ENCODE results near the gene CLIC3. TPM values are rescaled to one million over a fixed set of nuclear protein-coding genes. Genes with fewer than 3 reads are reported as not detected.

The CLIC3 gene
- total RNA-seq, 1 experiment from 2014 or later, result 6.2 TPM

GRCh38 chr9:137001857-137002645 lies 5.7 kb upstream of the CLIC3 start:
- DNase-seq (ENCODE audit: low read depth, low spot score) (no peak), ATAC-seq (no peak)
- Histone ChIP-seq H3K27me3 (ENCODE audit: control insufficient read depth, insufficient read depth, low read length) (no peaks in the 10 kb centered on the region), H3K4me1 (ENCODE audit: control insufficient read depth, insufficient read depth, low read length) (no peaks in the 10 kb centered on the region), H3K27ac (ENCODE audit: low read length) (no peak overlapping the region), H3K36me3 (ENCODE audit: control insufficient read depth, insufficient read depth, low read length) (no peaks in the 10 kb centered on the region), H3K9me3 (ENCODE audit: control insufficient read depth, insufficient read depth, low read depth, low read length) (no peaks in the 10 kb centered on the region), H3K4me3 (ENCODE audit: low read depth in 2 of 2, low read length in 2 of 2) (no peak overlapping the region)
- BruUV-seq (replicated peaks), result no TSS peak
- TF ChIP-seq CTCF (IDR thresholded peaks at IDR 0.05) (no peak), SIN3A (IDR thresholded peaks at IDR 0.05; ENCODE audit: borderline replicate concordance, insufficient read depth, low read depth, low read length) (no peak), REST (IDR thresholded peaks at IDR 0.05; ENCODE audit: insufficient read depth in 1 of 2, low read depth in 2 of 2, low read length in 1 of 2) (no peak), TCF7L2 (IDR thresholded peaks at IDR 0.05; ENCODE audit: low read depth, low read length) (no peak), POLR2AphosphoS5 (IDR thresholded peaks at IDR 0.05; ENCODE audit: low read depth, low read length) (no peak)
- POLR2A ChIA-PET, result no interaction called here
- intact Hi-C loops (cut with micrococcal nuclease; ENCODE audit: unreplicated experiment), result no loop called here
- CTCF ChIA-PET, result interaction anchor here (1.1 to 1.3 kb wide), 2 partner anchors 27 to 33 kb away, joined by 3 to 4 read pairs; no protein-coding TSS in a partner anchor
- in situ Hi-C loops (cut with HindIII; ENCODE audit: low pct_unique_long_range_greater_than_20kb, low sequenced_read_pairs), result no loop called here

GRCh38 chr9:137000177-137000930 lies 4.0 kb upstream of the CLIC3 start:
- ATAC-seq, result no peak
- no peak overlapping the region for H3K27ac ChIP-seq (ENCODE audit: low read length)

More at GRCh38 chr9:137000177-137000930, 4.0 kb upstream of the CLIC3 start:
- no peaks in the 10 kb centered on the region for H3K36me3 ChIP-seq (ENCODE audit: control insufficient read depth, insufficient read depth, low read length)
- TF ChIP-seq TCF7L2 (IDR thresholded peaks at IDR 0.05; ENCODE audit: low read depth, low read length), result no peak
- TF ChIP-seq SIN3A (IDR thresholded peaks at IDR 0.05; ENCODE audit: borderline replicate concordance, insufficient read depth, low read depth, low read length), result no peak
- TF ChIP-seq CTCF (IDR thresholded peaks at IDR 0.05), result no peak
- no peak for TF ChIP-seq REST (IDR thresholded peaks at IDR 0.05; ENCODE audit: insufficient read depth in 1 of 2, low read depth in 2 of 2, low read length in 1 of 2)
- TF ChIP-seq POLR2AphosphoS5 (IDR thresholded peaks at IDR 0.05; ENCODE audit: low read depth, low read length), result no peak
- no peaks in the 10 kb centered on the region for H3K27me3 ChIP-seq (ENCODE audit: control insufficient read depth, insufficient read depth, low read length)
- CTCF ChIA-PET, result no interaction called here
- in situ Hi-C loops (cut with HindIII; ENCODE audit: low pct_unique_long_range_greater_than_20kb, low sequenced_read_pairs), result no loop called here
- no peaks in the 10 kb centered on the region for H3K9me3 ChIP-seq (ENCODE audit: control insufficient read depth, insufficient read depth, low read depth, low read length)
- no TSS peak for BruUV-seq (replicated peaks)
- POLR2A ChIA-PET, result no interaction called here
- no peak for DNase-seq (ENCODE audit: low read depth, low spot score)
- intact Hi-C loops (cut with micrococcal nuclease; ENCODE audit: unreplicated experiment), result no loop called here
- H3K4me1 ChIP-seq (ENCODE audit: control insufficient read depth, insufficient read depth, low read length), result peaks cover 10% of the 10 kb centered on the region
- no peak overlapping the region for H3K4me3 ChIP-seq (ENCODE audit: low read depth in 2 of 2, low read length in 2 of 2)
